Ishikawa (cell line): Measurements from ENCODE around the gene ZSCAN5B.

Experiments
- CREB1 ChIP-seq: IDR thresholded peaks from 2 replicates; pipeline ENCODE4 v1.6.1; 2012; ENCODE audit warnings: low read depth
- RAD21 ChIP-seq: IDR thresholded peaks from 2 replicates; pipeline ENCODE4 v1.6.1; 2012; ENCODE audit warnings: low read depth
- REST ChIP-seq: IDR thresholded peaks from 2 replicates; pipeline ENCODE4 v1.6.1; 2012; ENCODE audit warnings: low read depth, mild to moderate bottlenecking
- YY1 ChIP-seq: IDR thresholded peaks from 2 replicates; pipeline ENCODE4 v1.6.1; 2012; ENCODE audit warnings: low read depth

DNA sequence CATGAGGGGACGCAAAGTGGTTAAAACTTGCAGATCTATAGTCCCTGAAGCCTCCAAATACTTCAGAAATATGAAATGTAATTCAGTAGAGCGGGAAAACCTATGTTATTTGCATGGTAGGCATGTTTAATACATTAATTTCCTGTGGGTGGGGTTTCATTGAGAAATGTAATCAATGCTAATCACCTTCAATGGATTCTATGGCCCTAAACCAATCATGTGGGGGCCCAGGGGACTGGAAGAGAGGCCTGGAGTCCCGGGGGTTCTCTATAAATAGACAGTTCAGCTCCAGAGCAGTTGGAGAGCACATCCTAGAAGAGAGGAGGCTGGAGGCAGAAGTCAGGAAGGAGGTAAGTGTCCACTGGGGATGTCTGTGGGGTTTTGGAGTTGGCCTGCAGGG, 4.4 kb upstream of the ZSCAN5B start, which contains the start of gene ZSCAN5C:
- TF ChIP-seq RAD21 (no peak), YY1 (no peak), CREB1 (no peak), REST (no peak)
